PC-9 (cell line): ENCODE data around the gene KPNA2. TPM values are rescaled to one million over a fixed set of nuclear protein-coding genes. Genes with fewer than 3 reads are reported as not detected.
"Not testable (repeated sequence)": the region's sequence is repeated elsewhere in the genome, so short reads cannot be mapped to it uniquely, and the experiment has no call there.

Experiments
- BruUV-seq: library from RNA; stranded (reverse); fragments of 400-500 nt; replicated peaks from 2 replicates; lab custom pipeline; 2021; lab: Mats Ljungman, UMichigan
- CTCF ChIA-PET: fragments of 300-600 bp; sonication (Branson Sonifier 250); formaldehyde crosslinking; loops from one replicate; lab custom pipeline; 2022; ENCODE audit warnings: antibody characterized with exemption; lab: Charles Lee
- POLR2A ChIA-PET: fragments of 300-600 bp; sonication (Branson Sonifier 250); formaldehyde crosslinking; loops from one replicate; lab custom pipeline; 2022; ENCODE audit warnings: antibody characterized with exemption; ENCODE audit not compliant: unreplicated experiment; lab: Charles Lee
- DNase-seq, 2 experiments: peaks; one replicate each; pipeline versions ENCODE4 v3.0.0 to v3.0.0-alpha.2; 2015 to 2022; ENCODE audit warnings: mixed read lengths in 1 of 2
- H2AFZ ChIP-seq: fragments of 200-600 bp; sonication (generic); 2 replicates; pipeline ENCODE4 v1.8.1; 2017; ENCODE audit warnings: antibody characterized with exemption
- H3F3A ChIP-seq: fragments of 200-600 bp; sonication (generic); 2 replicates; pipeline ENCODE4 v1.8.1; 2017; ENCODE audit warnings: antibody characterized with exemption, mild to moderate bottlenecking, low read depth; ENCODE audit not compliant: insufficient read depth
- H3K27ac ChIP-seq: fragments of 200-600 bp; sonication (generic); 2 replicates; pipeline ENCODE4 v1.6.1; 2016; ENCODE audit warnings: mixed run types
- H3K27me3 ChIP-seq: fragments of 200-600 bp; sonication (generic); 2 replicates; pipeline ENCODE4 v1.6.1; 2016; ENCODE audit warnings: low read depth, mixed run types; ENCODE audit not compliant: insufficient read depth
- H3K36me3 ChIP-seq: fragments of 200-600 bp; sonication (generic); 2 replicates; pipeline ENCODE4 v1.6.1; 2016; ENCODE audit warnings: low read depth, mixed run types
- H3K4me1 ChIP-seq: fragments of 200-600 bp; sonication (generic); replicated peaks from 2 replicates; pipeline ENCODE4 v1.6.1; 2016; ENCODE audit warnings: mixed run types; ENCODE audit not compliant: insufficient read depth
- H3K4me2 ChIP-seq: fragments of 200-600 bp; sonication (generic); 2 replicates; pipeline ENCODE4 v1.6.1; 2017; ENCODE audit warnings: mixed run types
- H3K4me3 ChIP-seq: fragments of 200-600 bp; sonication (generic); 2 replicates; pipeline ENCODE4 v1.6.1; 2016; ENCODE audit warnings: mixed run types
- H3K79me2 ChIP-seq: fragments of 200-600 bp; sonication (generic); 2 replicates; pipeline ENCODE4 v1.6.1; 2017; ENCODE audit warnings: low read depth, mixed run types
- H3K9me2 ChIP-seq: fragments of 200-600 bp; sonication (generic); 2 replicates; pipeline ENCODE4 v1.8.1; 2017; ENCODE audit warnings: mild to moderate bottlenecking; ENCODE audit not compliant: insufficient read depth
- H3K9me3 ChIP-seq: fragments of 200-600 bp; sonication (generic); 2 replicates; pipeline ENCODE4 v1.8.1; 2016; ENCODE audit warnings: low read depth; ENCODE audit not compliant: insufficient read depth
- H4K20me1 ChIP-seq: fragments of 200-600 bp; sonication (generic); 2 replicates; pipeline ENCODE4 v1.8.1; 2017; ENCODE audit not compliant: insufficient read depth
- EZH2 ChIP-seq: fragments of 200-600 bp; sonication (generic); IDR thresholded peaks from 2 replicates; pipeline ENCODE4 v1.8.0; 2017; ENCODE audit warnings: antibody characterized with exemption, low read depth
- intact Hi-C: fragments of 100-400 bp; cut with micrococcal nuclease; formaldehyde crosslinking; loops from one replicate; pipeline ENCODE4 v1.10.0; 2022; ENCODE audit not compliant: unreplicated experiment
- total RNA-seq: library from RNA; stranded (reverse); gene quantifications from 2 replicates; pipeline ENCODE4 v1.2.3, GENCODE V29; 2021
- TF ChIP-seq, protein P1 (sequence below): fragments of 200-600 bp; sonication (generic); conservative IDR thresholded peaks from 2 replicates; pipeline ENCODE4 v1.6.1; 2017; ENCODE audit warnings: mixed run types, antibody characterized with exemption, mild to moderate bottlenecking, moderate library complexity

Gene KPNA2
- total RNA-seq, 1 experiment from 2014 or later: 201 TPM

DNA sequence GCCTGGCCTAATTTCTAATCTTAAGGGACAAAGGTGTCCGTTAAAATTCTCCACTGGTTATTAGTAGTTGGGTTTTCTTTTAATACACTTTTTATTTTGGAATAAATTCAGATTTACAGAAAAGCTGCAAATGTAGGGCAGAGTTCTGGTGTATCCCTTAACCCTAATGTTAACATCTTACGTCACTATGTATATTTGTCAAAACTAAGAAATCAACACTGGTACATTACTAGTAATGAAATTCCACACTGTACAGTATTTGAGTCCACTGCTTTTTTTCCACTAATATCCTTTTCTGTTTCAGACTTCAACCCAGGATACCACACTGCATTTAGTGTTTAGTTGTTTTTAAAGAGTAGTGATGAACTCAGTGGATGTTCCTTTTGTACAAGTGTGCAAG, 18.7 kb upstream of the KPNA2 start:
- CTCF ChIA-PET: no interaction called here

DNA sequence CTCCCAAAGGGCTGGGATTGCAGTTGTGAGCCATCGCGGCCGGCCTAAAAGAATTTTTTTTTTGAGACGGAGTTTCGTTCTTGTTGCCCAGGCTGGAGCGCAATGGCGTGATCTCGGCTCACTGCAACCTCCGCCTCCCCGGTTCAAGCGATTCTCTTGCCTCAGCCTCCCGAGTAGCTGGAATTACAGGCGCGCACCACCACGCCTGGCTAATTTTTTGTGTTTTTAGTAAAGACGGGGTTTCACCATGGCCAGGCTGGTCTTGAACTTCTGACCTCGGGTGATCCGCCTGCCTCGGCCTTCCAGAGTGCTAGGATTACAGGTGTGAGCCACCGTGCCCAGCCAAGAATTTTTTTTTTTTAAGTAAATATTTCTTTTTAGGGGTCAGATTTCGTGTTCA, 17.0 kb upstream of the KPNA2 start:
- H3K27ac ChIP-seq, H3K9me3 ChIP-seq, BruUV-seq, POLR2A ChIA-PET, H4K20me1 ChIP-seq, H3K79me2 ChIP-seq, H3K27me3 ChIP-seq, H3K9me2 ChIP-seq, H2AFZ ChIP-seq, H3K4me3 ChIP-seq, DNase-seq, CTCF ChIA-PET, H3K36me3 ChIP-seq: not testable (repeated sequence)
- Histone ChIP-seq H3K4me1 (peaks cover 13% of the 10 kb centered on the region), H3K4me2 (0 out of 2 replicates have a peak overlapping the region, but pooled peaks have one; percentile 54), H3F3A (peaks cover 25% of the 10 kb centered on the region)
- intact Hi-C loops: loop anchor here (2.0 kb wide), 1 partner anchor 24 kb away; no protein-coding TSS in a partner anchor

More for the DNA sequence above, 18.7 kb upstream of the KPNA2 start:
- POLR2A ChIA-PET: no interaction called here
- Histone ChIP-seq H3K4me2 (no peak overlapping the region), H3K9me2 (no peaks in the 10 kb centered on the region), H3K27ac (no peak overlapping the region), H3K4me3 (no peak overlapping the region), H3F3A (peaks cover 25% of the 10 kb centered on the region), H3K36me3 (no peaks in the 10 kb centered on the region), H3K9me3 (no peaks in the 10 kb centered on the region), H4K20me1 (no peaks in the 10 kb centered on the region), H3K79me2 (no peaks in the 10 kb centered on the region), H2AFZ (no peak overlapping the region), H3K4me1 (peaks cover 13% of the 10 kb centered on the region), H3K27me3 (no peaks in the 10 kb centered on the region)
- TF ChIP-seq, protein P1, sequence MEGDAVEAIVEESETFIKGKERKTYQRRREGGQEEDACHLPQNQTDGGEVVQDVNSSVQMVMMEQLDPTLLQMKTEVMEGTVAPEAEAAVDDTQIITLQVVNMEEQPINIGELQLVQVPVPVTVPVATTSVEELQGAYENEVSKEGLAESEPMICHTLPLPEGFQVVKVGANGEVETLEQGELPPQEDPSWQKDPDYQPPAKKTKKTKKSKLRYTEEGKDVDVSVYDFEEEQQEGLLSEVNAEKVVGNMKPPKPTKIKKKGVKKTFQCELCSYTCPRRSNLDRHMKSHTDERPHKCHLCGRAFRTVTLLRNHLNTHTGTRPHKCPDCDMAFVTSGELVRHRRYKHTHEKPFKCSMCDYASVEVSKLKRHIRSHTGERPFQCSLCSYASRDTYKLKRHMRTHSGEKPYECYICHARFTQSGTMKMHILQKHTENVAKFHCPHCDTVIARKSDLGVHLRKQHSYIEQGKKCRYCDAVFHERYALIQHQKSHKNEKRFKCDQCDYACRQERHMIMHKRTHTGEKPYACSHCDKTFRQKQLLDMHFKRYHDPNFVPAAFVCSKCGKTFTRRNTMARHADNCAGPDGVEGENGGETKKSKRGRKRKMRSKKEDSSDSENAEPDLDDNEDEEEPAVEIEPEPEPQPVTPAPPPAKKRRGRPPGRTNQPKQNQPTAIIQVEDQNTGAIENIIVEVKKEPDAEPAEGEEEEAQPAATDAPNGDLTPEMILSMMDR: no peak
- no peak for TF ChIP-seq EZH2
- BruUV-seq: no TSS peak
- intact Hi-C loops: no loop called here
- no peak for DNase-seq

DNA sequence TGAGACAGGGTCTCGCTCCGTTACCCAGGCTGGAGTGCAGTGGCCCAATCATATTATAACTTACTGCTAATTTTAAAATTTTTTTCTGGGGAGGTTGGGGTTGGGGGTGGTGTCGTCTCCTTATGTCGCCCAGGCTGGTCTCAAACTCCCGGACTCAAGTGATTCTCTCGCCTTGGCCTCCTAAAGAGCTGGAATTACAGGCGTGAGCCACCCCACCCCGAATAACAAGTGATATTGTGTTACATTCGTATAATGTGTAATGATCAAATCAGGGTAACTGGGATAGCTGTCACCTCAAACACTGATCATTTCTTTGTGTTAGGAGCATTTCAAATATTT, 16.2 kb upstream of the KPNA2 start:
- POLR2A ChIA-PET: interaction anchor here (0.6 kb wide), 1 partner anchor 157 kb away, joined by 3 read pairs; no protein-coding TSS in a partner anchor

More for the DNA sequence above, 16.2 kb upstream of the KPNA2 start:
- Histone ChIP-seq H3K4me3 (0 out of 2 replicates have a peak overlapping the region, but pooled peaks have one; percentile 0), H4K20me1 (no peaks in the 10 kb centered on the region), H3K9me3 (no peaks in the 10 kb centered on the region), H2AFZ (no peak overlapping the region), H3K27me3 (no peaks in the 10 kb centered on the region), H3K36me3 (no peaks in the 10 kb centered on the region), H3K4me2 (peak overlapping the region; percentile 54), H3K9me2 (no peaks in the 10 kb centered on the region), H3F3A (peaks cover 25% of the 10 kb centered on the region), H3K4me1 (peaks cover 13% of the 10 kb centered on the region), H3K79me2 (no peaks in the 10 kb centered on the region), H3K27ac (no peak overlapping the region)
- intact Hi-C loops: loop anchor here (2.0 kb wide), 1 partner anchor 25 kb away; no protein-coding TSS in a partner anchor
- TF ChIP-seq, protein P1: no peak
- TF ChIP-seq EZH2: no peak
- no TSS peak for BruUV-seq
- CTCF ChIA-PET: interaction anchor here (0.7 to 1.1 kb wide), 3 partner anchors 9 to 245 kb away, joined by 3 read pairs; no protein-coding TSS in a partner anchor
- no peak for DNase-seq
